Measurements from ENCODE around the gene ENHO. TPM values are rescaled to one million over a fixed set of nuclear protein-coding genes. Genes with fewer than 3 reads are reported as not detected.

The ENHO gene
- total and polyA plus RNA-seq, 11 donors, result 0.26 to 1.2 (median 0.45) TPM; not detected in 2

GRCh38 chr9:34555936-34556525 is 33.2 kb upstream of the ENHO start:
- no peaks in the 10 kb centered on the region for H3K36me3 ChIP-seq
- H3K27me3 ChIP-seq, result peaks cover 0 to 9% (median 0%) of the 10 kb centered on the region in 9 donors
- ATAC-seq, result no peak

GRCh38 chr9:34555500-34555899 is 32.7 kb upstream of the ENHO start:
- TF ChIP-seq POLR2A (IDR thresholded peaks at IDR 0.05), result no peak
- no peak for TF ChIP-seq CTCF (IDR thresholded peaks at IDR 0.05)
- Histone ChIP-seq H3K36me3 (no peaks in the 10 kb centered on the region), H3K27me3 (peaks cover 0 to 9% (median 0%) of the 10 kb centered on the region in 9 donors), H3K27ac (no peak overlapping the region), H3K4me1 (peaks cover 0 to 19% (median 15%) of the 10 kb centered on the region in 12 donors), H3K4me3 (no peak overlapping the region), H3K9me3 (no peaks in the 10 kb centered on the region)
- 78 to 84% (median 81%) methylated on average over 5 of the region's 5 CpGs for WGBS, 4 donors
- DNase-seq, result no peak
- ATAC-seq, result no peak
- intact Hi-C loops (cut with DNase I), result no loop called here

More at GRCh38 chr9:34555936-34556525, 33.2 kb upstream of the ENHO start:
- Histone ChIP-seq H3K9me3 (no peaks in the 10 kb centered on the region), H3K4me3 (no peak overlapping the region), H3K4me1 (peaks cover 0 to 24% (median 20%) of the 10 kb centered on the region in 12 donors), H3K27ac (no peak overlapping the region)
- DNase-seq, result no peak
- TF ChIP-seq CTCF (IDR thresholded peaks at IDR 0.05) (no peak), POLR2A (IDR thresholded peaks at IDR 0.05) (no peak)
- 86 to 92% (median 91%) methylated on average over 12 to 13 of the region's 13 CpGs for WGBS, 4 donors
- intact Hi-C loops (cut with DNase I), result no loop called here

- DNase-seq, result no peak
- no peak overlapping the region for H3K27ac ChIP-seq
- 76 to 84% (median 80%) methylated on average over 23 of the region's 23 CpGs for whole genome bisulfite sequencing, 4 donors
- intact Hi-C loops (cut with DNase I), result no loop called here
- no peaks in the 10 kb centered on the region for H3K36me3 ChIP-seq
- no peaks in the 10 kb centered on the region for H3K9me3 ChIP-seq
- peaks cover 0 to 13% (median 10%) of the 10 kb centered on the region in 12 donors for H3K4me1 ChIP-seq
- peaks cover 0 to 9% (median 0%) of the 10 kb centered on the region in 9 donors for H3K27me3 ChIP-seq
- no peak overlapping the region for H3K4me3 ChIP-seq
- no peak for ATAC-seq
- TF ChIP-seq POLR2A (IDR thresholded peaks at IDR 0.05), result no peak
- TF ChIP-seq CTCF (IDR thresholded peaks at IDR 0.05), result no peak
Measured at GRCh38 chr9:34555002-34555348, 32.2 kb upstream of the ENHO start.

GRCh38 chr9:34554211-34555001 is 31.6 kb upstream of the ENHO start:
- Histone ChIP-seq H3K9me3 (no peaks in the 10 kb centered on the region), H3K4me3 (no peak overlapping the region), H3K4me1 (peaks cover 0 to 8% (median 4%) of the 10 kb centered on the region in 12 donors), H3K27me3 (peaks cover 0 to 6% (median 0%) of the 10 kb centered on the region in 9 donors), H3K27ac (no peak overlapping the region), H3K36me3 (no peaks in the 10 kb centered on the region)
- DNase-seq (no peak), ATAC-seq (no peak)
- TF ChIP-seq POLR2A (IDR thresholded peaks at IDR 0.05) (no peak), CTCF (IDR thresholded peaks at IDR 0.05) (no peak)
- intact Hi-C loops (cut with DNase I), result no loop called here
- WGBS, 4 donors, result 71 to 77% (median 76%) methylated on average over 15 to 16 of the region's 16 CpGs
